SK-N-SH treated with all-trans-retinoic acid at 6 μM for 48 hours (cell line): ENCODE data around the gene NQO2.

ENCODE experiments used
- ATAC-seq: fragments of 200-7000 bp; cut with Tn5 transposase; 3 replicates; pipeline ENCODE4 v1.9.1; 2020; ENCODE audit warnings: mild to moderate bottlenecking, moderate library complexity
- ARNTL ChIP-seq: fragments of 450-650 bp; formaldehyde crosslinking; IDR thresholded peaks from 2 replicates; pipeline ENCODE4 v1.5.0; 2020; ENCODE audit warnings: low read depth, mild to moderate bottlenecking, moderate library complexity, borderline replicate concordance
- BACH2 ChIP-seq: fragments of 250-450 bp; sonication (Bioruptor Pico); IDR thresholded peaks from 2 replicates; pipeline ENCODE4 v1.9.0; 2021; ENCODE audit warnings: mild to moderate bottlenecking, borderline replicate concordance
- CREB5 ChIP-seq: fragments of 250-450 bp; sonication (Bioruptor Pico); IDR thresholded peaks from 2 replicates; pipeline ENCODE4 v1.5.1; 2020; ENCODE audit warnings: low read depth, mild to moderate bottlenecking, moderate library complexity
- CSDC2 ChIP-seq: fragments of 250-450 bp; sonication (Bioruptor Pico); IDR thresholded peaks from 2 replicates; pipeline ENCODE4 v1.5.0; 2020; ENCODE audit warnings: mild to moderate bottlenecking, moderate library complexity
- CSRNP3 ChIP-seq: fragments of 250-450 bp; sonication (Bioruptor Pico); IDR thresholded peaks from 2 replicates; pipeline ENCODE4 v1.5.1; 2021; ENCODE audit warnings: mild to moderate bottlenecking, moderate library complexity
- ESRRG ChIP-seq: fragments of 250-450 bp; sonication (Bioruptor Pico); IDR thresholded peaks from 2 replicates; pipeline ENCODE4 v1.6.1; 2021; ENCODE audit warnings: mild to moderate bottlenecking
- GLIS3 ChIP-seq: fragments of 250-450 bp; sonication (Bioruptor Pico); IDR thresholded peaks from 2 replicates; pipeline ENCODE4 v1.5.0; 2020; ENCODE audit warnings: mild to moderate bottlenecking, moderate library complexity
- ISL1 ChIP-seq: fragments of 250-450 bp; sonication (Bioruptor Pico); IDR thresholded peaks from 2 replicates; pipeline ENCODE4 v2.1.2; 2022; ENCODE audit warnings: mild to moderate bottlenecking, moderate library complexity
- OSR1 ChIP-seq: fragments of 250-450 bp; sonication (Bioruptor Pico); IDR thresholded peaks from 2 replicates; pipeline ENCODE4 v1.8.0; 2022; ENCODE audit warnings: moderate library complexity, mild to moderate bottlenecking, inconsistent platforms
- PATZ1 ChIP-seq: fragments of 250-450 bp; sonication (Bioruptor Pico); IDR thresholded peaks from 2 replicates; pipeline ENCODE4 v1.8.0; 2020; ENCODE audit warnings: mild to moderate bottlenecking, moderate library complexity, borderline replicate concordance
- POU6F1 ChIP-seq: fragments of 250-450 bp; sonication (Bioruptor Pico); IDR thresholded peaks from 2 replicates; pipeline ENCODE4 v1.8.0; 2021; ENCODE audit warnings: low read depth, mild to moderate bottlenecking, moderate library complexity, borderline replicate concordance
- PPARA ChIP-seq: fragments of 250-450 bp; sonication (Bioruptor Pico); IDR thresholded peaks from 2 replicates; pipeline ENCODE4 v1.5.0; 2020; ENCODE audit warnings: mild to moderate bottlenecking, borderline replicate concordance
- RARB ChIP-seq: fragments of 250-450 bp; sonication (Bioruptor Pico); IDR thresholded peaks from 2 replicates; pipeline ENCODE4 v1.8.0; 2021; ENCODE audit warnings: mild to moderate bottlenecking, moderate library complexity
- SNAI2 ChIP-seq: fragments of 250-450 bp; sonication (Bioruptor Pico); IDR thresholded peaks from 2 replicates; pipeline ENCODE4 v1.5.0; 2020; ENCODE audit warnings: mild to moderate bottlenecking, moderate library complexity
- TCF4 ChIP-seq: fragments of 250-450 bp; sonication (Bioruptor Pico); IDR thresholded peaks from 2 replicates; pipeline ENCODE4 v1.8.0; 2021; ENCODE audit warnings: mild to moderate bottlenecking, moderate library complexity, borderline replicate concordance
- TOX ChIP-seq: fragments of 250-450 bp; sonication (Bioruptor Pico); IDR thresholded peaks from 2 replicates; pipeline ENCODE4 v1.8.0; 2021; ENCODE audit warnings: mild to moderate bottlenecking, moderate library complexity, borderline replicate concordance
- ZC3H10 ChIP-seq: fragments of 250-450 bp; sonication (Bioruptor Pico); IDR thresholded peaks from 2 replicates; pipeline ENCODE4 v1.5.1; 2021; ENCODE audit warnings: mild to moderate bottlenecking, moderate library complexity
- ZFP3 ChIP-seq: fragments of 250-450 bp; sonication (Bioruptor Pico); IDR thresholded peaks from 2 replicates; pipeline ENCODE4 v1.5.0; 2020; ENCODE audit warnings: mild to moderate bottlenecking, moderate library complexity
- ZFP30 ChIP-seq: fragments of 450-650 bp; formaldehyde crosslinking; IDR thresholded peaks from 2 replicates; pipeline ENCODE4 v1.5.0; 2022; ENCODE audit warnings: mild to moderate bottlenecking, moderate library complexity
- ZNF565 ChIP-seq: fragments of 450-650 bp; formaldehyde crosslinking; conservative IDR thresholded peaks from 2 replicates; pipeline ENCODE4 v1.5.0; 2020; ENCODE audit warnings: low read depth, mild to moderate bottlenecking, moderate library complexity
- ZNF70 ChIP-seq: fragments of 450-650 bp; formaldehyde crosslinking; IDR thresholded peaks from 2 replicates; pipeline ENCODE4 v1.5.0; 2020; ENCODE audit warnings: mild to moderate bottlenecking, moderate library complexity
- ZNF8 ChIP-seq: fragments of 450-650 bp; formaldehyde crosslinking; IDR thresholded peaks from 2 replicates; pipeline ENCODE4 v1.5.0; 2020; ENCODE audit warnings: mild to moderate bottlenecking, moderate library complexity

The NQO2 gene

GRCh38 chr6:3033652-3034051 is 34.0 kb downstream of the NQO2 start:
- ATAC-seq, result no peak
- TF ChIP-seq GLIS3, result no peak
- TF ChIP-seq ARNTL, result no peak
- TF ChIP-seq CSRNP3, result no peak
- TF ChIP-seq ESRRG (CRISPR knock-in tag), result no peak
- no peak for TF ChIP-seq CREB5
- no peak for TF ChIP-seq ZFP30 (CRISPR knock-in tag)
- TF ChIP-seq ZC3H10, result no peak
- TF ChIP-seq TOX, result no peak
- TF ChIP-seq SNAI2 (CRISPR knock-in tag), result no peak
- TF ChIP-seq ZNF70 (CRISPR knock-in tag), result no peak
- TF ChIP-seq RARB (CRISPR knock-in tag), result no peak
- no peak for TF ChIP-seq ZFP3
- TF ChIP-seq CSDC2 (CRISPR knock-in tag), result no peak
- TF ChIP-seq BACH2 (CRISPR knock-in tag), result no peak
- TF ChIP-seq TCF4 (CRISPR knock-in tag), result no peak

GRCh38 chr6:3035397-3035796 is 35.7 kb downstream of the NQO2 start:
- no peak for ATAC-seq
- TF ChIP-seq ZC3H10 (no peak), ZFP30 (CRISPR knock-in tag) (no peak), CREB5 (no peak), RARB (CRISPR knock-in tag) (no peak), PATZ1 (CRISPR knock-in tag) (no peak), OSR1 (CRISPR knock-in tag) (no peak), ZNF565 (CRISPR knock-in tag) (no peak), ZFP3 (no peak), GLIS3 (no peak), ZNF8 (CRISPR knock-in tag) (no peak), PPARA (CRISPR knock-in tag) (no peak), ZNF70 (CRISPR knock-in tag) (no peak), ARNTL (no peak), CSDC2 (CRISPR knock-in tag) (no peak), ESRRG (CRISPR knock-in tag) (no peak)

GRCh38 chr6:3036861-3037637 is 37.4 kb downstream of the NQO2 start:
- TF ChIP-seq ZC3H10 (no peak), ISL1 (CRISPR knock-in tag) (no peak), ZFP3 (no peak), POU6F1 (no peak), ZNF8 (CRISPR knock-in tag) (no peak), GLIS3 (no peak), ZNF70 (CRISPR knock-in tag) (no peak), ZFP30 (CRISPR knock-in tag) (no peak), BACH2 (CRISPR knock-in tag) (no peak), PPARA (CRISPR knock-in tag) (no peak), CSDC2 (CRISPR knock-in tag) (no peak), ARNTL (no peak)
- ATAC-seq, result no peak
